GM12878 (cell line): Measurements from ENCODE around the gene NOS1AP. TPM values are rescaled to one million over a fixed set of nuclear protein-coding genes. Genes with fewer than 3 reads are reported as not detected.

Experiments
- ATAC-seq: fragments of 200-7000 bp; cut with Tn5 transposase; 3 replicates; pipeline ENCODE4 v1.9.1; 2020; ENCODE audit warnings: mild to moderate bottlenecking, moderate library complexity
- BruUV-seq: library from RNA; stranded (reverse); fragments of 400-500 nt; replicated peaks from 2 replicates; lab custom pipeline; 2021; lab: Mats Ljungman, UMichigan
- CTCF ChIA-PET: fragments of 300-600 bp; sonication (Branson Sonifier 250); formaldehyde crosslinking; extraction: SDS; loops from one replicate; lab custom pipeline; 2021; ENCODE audit warnings: inconsistent platforms; lab: Yijun Ruan, JAX
- POLR2A ChIA-PET: fragments of 350-600 bp; formaldehyde crosslinking; extraction: SDS; loops from one replicate; lab custom pipeline; 2021; ENCODE audit warnings: inconsistent platforms; lab: Charles Lee
- RAD21 ChIA-PET: fragments of 300-600 bp; sonication (Branson Sonifier 250); formaldehyde crosslinking; loops from one replicate; lab custom pipeline; 2023; ENCODE audit warnings: antibody characterized with exemption; ENCODE audit not compliant: unreplicated experiment; lab: Charles Lee
- SMC1A ChIA-PET: fragments of 300-600 bp; sonication (Branson Sonifier 250); formaldehyde crosslinking; loops from one replicate; lab custom pipeline; 2023; ENCODE audit not compliant: unreplicated experiment, uncharacterized antibody; lab: Charles Lee
- DNase-seq: peaks from one replicate; pipeline ENCODE4 v3.0.0-alpha.2; 2011; ENCODE audit warnings: low read depth, low spot score
- FAIRE-seq: peaks from 3 replicates; lab custom pipeline; 2011; peaks lifted over from hg19 to GRCh38; lab: Jason Lieb, UNC
- H2AFZ ChIP-seq: 2 replicates; pipeline ENCODE4 v1.6.0; 2011; ENCODE audit warnings: low read depth, low read length, control low read depth; ENCODE audit not compliant: control insufficient read depth
- H3K27ac ChIP-seq: 2 replicates; pipeline ENCODE4 v1.5.1; 2011; ENCODE audit warnings: control low read depth; ENCODE audit not compliant: control insufficient read depth, insufficient read depth
- H3K27me3 ChIP-seq, 2 experiments: replicated peaks in 1 of 2; 2 replicates each; pipeline versions ENCODE4 v1.6.0 to v1.6.1; 2011; ENCODE audit warnings: low read length in 1 of 2; ENCODE audit not compliant: control insufficient read depth in 2 of 2, insufficient read depth in 2 of 2
- H3K36me3 ChIP-seq, 2 experiments: 2 replicates each; pipeline ENCODE4 v1.5.1; 2011; ENCODE audit warnings: low read length in 1 of 2; ENCODE audit not compliant: control insufficient read depth in 2 of 2, insufficient read depth in 2 of 2
- H3K4me1 ChIP-seq: 2 replicates; pipeline ENCODE4 v1.6.1; 2011; ENCODE audit warnings: mild to moderate bottlenecking, low read length, moderate library complexity, mixed read lengths; ENCODE audit not compliant: control insufficient read depth, insufficient read depth
- H3K4me2 ChIP-seq: 2 replicates; pipeline ENCODE4 v1.6.0; 2011; ENCODE audit warnings: control low read depth; ENCODE audit not compliant: control insufficient read depth, insufficient read depth
- H3K4me3 ChIP-seq: fragments of 200-600 bp; sonication (generic); 2 replicates; pipeline ENCODE4 v1.5.1; 2016
- H3K79me2 ChIP-seq: 2 replicates; pipeline ENCODE4 v1.6.0; 2011; ENCODE audit warnings: low read length; ENCODE audit not compliant: control insufficient read depth, insufficient read depth
- H3K9ac ChIP-seq: 2 replicates; pipeline ENCODE4 v1.8.0; 2011; ENCODE audit warnings: low read length, control low read depth, mixed read lengths; ENCODE audit not compliant: control insufficient read depth, insufficient read depth
- H3K9me3 ChIP-seq: replicated peaks from 3 replicates; pipeline ENCODE4 v1.5.1; 2011; ENCODE audit warnings: mild to moderate bottlenecking, low read length; ENCODE audit not compliant: control insufficient read depth, insufficient read depth
- H4K20me1 ChIP-seq: 2 replicates; pipeline ENCODE4 v1.6.0; 2011; ENCODE audit not compliant: control insufficient read depth, insufficient read depth
- ASH2L ChIP-seq: fragments of 300-600, 200-600 bp; sonication (generic); IDR thresholded peaks from 2 replicates; pipeline ENCODE4 v1.6.1; 2017; ENCODE audit warnings: low read depth, mild to moderate bottlenecking, borderline replicate concordance
- ATF7 ChIP-seq: fragments of 450-650 bp; IDR thresholded peaks from 2 replicates; pipeline ENCODE4 v1.6.1; 2016; ENCODE audit warnings: low read depth, mild to moderate bottlenecking
- BACH1 ChIP-seq: fragments of 450-650 bp; IDR thresholded peaks from 2 replicates; pipeline ENCODE4 v1.6.1; 2017; ENCODE audit warnings: mild to moderate bottlenecking, borderline replicate concordance
- BCL11A ChIP-seq: IDR thresholded peaks from 2 replicates; pipeline ENCODE4 v1.6.1; 2011; ENCODE audit warnings: low read depth, low read length
- CEBPB ChIP-seq, 2 experiments: fragments of 150-350 bp in 1 of 2; IDR thresholded peaks; 2 replicates each; pipeline ENCODE4 v1.6.1; 2012 to 2014; ENCODE audit warnings: low read depth in 2 of 2, low read length in 2 of 2, borderline replicate concordance in 1 of 2, inconsistent platforms in 1 of 2
- CEBPZ ChIP-seq: fragments of 150-350 bp; IDR thresholded peaks from 2 replicates; pipeline ENCODE4 v1.6.1; 2016; ENCODE audit warnings: low read depth, low read length
- MTA2 ChIP-seq: fragments of 450-650 bp; IDR thresholded peaks from 2 replicates; pipeline ENCODE4 v1.6.1; 2016; ENCODE audit warnings: low read depth, mild to moderate bottlenecking, moderate library complexity
- NR2F1 ChIP-seq: fragments of 450-650 bp; conservative IDR thresholded peaks from 2 replicates; pipeline ENCODE4 v1.6.1; 2017; ENCODE audit warnings: mild to moderate bottlenecking
- PAX5 ChIP-seq: IDR thresholded peaks from 2 replicates; pipeline ENCODE4 v1.6.1; 2011; ENCODE audit warnings: low read depth, low read length, borderline replicate concordance
- PML ChIP-seq: IDR thresholded peaks from 2 replicates; pipeline ENCODE4 v1.6.1; 2012; ENCODE audit warnings: low read length, inconsistent platforms
- POLR2AphosphoS2 ChIP-seq: IDR thresholded peaks from 2 replicates; pipeline ENCODE4 v1.6.1; 2011; ENCODE audit warnings: low read depth, mild to moderate bottlenecking, low read length, improper control_type of control experiment, moderate library complexity
- RAD21 ChIP-seq: IDR thresholded peaks from 2 replicates; pipeline ENCODE4 v1.6.1; 2011; ENCODE audit warnings: mild to moderate bottlenecking, low read depth, low read length, moderate library complexity; ENCODE audit not compliant: insufficient read depth
- RBBP5 ChIP-seq: fragments of 200-600 bp; sonication (generic); conservative IDR thresholded peaks from 2 replicates; pipeline ENCODE4 v1.6.1; 2016
- SMARCA5 ChIP-seq: fragments of 450-650 bp; IDR thresholded peaks from 2 replicates; pipeline ENCODE4 v1.6.1; 2017; ENCODE audit warnings: mild to moderate bottlenecking
- SREBF2 ChIP-seq: IDR thresholded peaks from 2 replicates; pipeline ENCODE4 v1.6.1; 2012; ENCODE audit warnings: mild to moderate bottlenecking, low read length
- STAT3 ChIP-seq: IDR thresholded peaks from 2 replicates; pipeline ENCODE4 v1.6.1; 2011; ENCODE audit warnings: low read depth, low read length, improper control_type of control experiment
- YBX1 ChIP-seq: fragments of 450-650 bp; IDR thresholded peaks from 2 replicates; pipeline ENCODE4 v1.6.1; 2016; ENCODE audit warnings: antibody characterized with exemption
- YY1 ChIP-seq: IDR thresholded peaks from 2 replicates; pipeline ENCODE4 v1.6.1; 2011; ENCODE audit warnings: low read depth, mild to moderate bottlenecking, low read length
- WGBS: methylation state at CpG from one replicate; pipeline ENCODE4 v1.1.6; 2016; ENCODE audit warnings: low lambda C conversion rate; ENCODE audit not compliant: insufficient replicate concordance, insufficient coverage; ENCODE audit errors: missing lambda C conversion rate; 5-methylcytosine and 5-hydroxymethylcytosine counted together
- in situ Hi-C: fragments of 300-500 bp; cut with MboI; formaldehyde crosslinking; loops from 9 replicates; pipeline ENCODE4 v1.14.3; 2018; ENCODE audit warnings: mixed read lengths
- intact Hi-C: fragments of 100-400 bp; cut with micrococcal nuclease; formaldehyde crosslinking; loops from one replicate; pipeline ENCODE4 v1.14.2; 2022; ENCODE audit not compliant: unreplicated experiment
- polyA plus RNA-seq, 11 experiments: library from polyadenylated mRNA; depleted of rRNA in 4 of 11; unstranded in 6 of 11; stranded (reverse) in 5 of 11; fragments of >200 nt; fragmentation: Nextera tagmentation in 4 of 11; fragmentation: Illumina TruSeq in 1 of 11; extraction: Ambion mirVana in 4 of 11; extraction: Trizol in 1 of 11; gene quantifications; 1 replicate in 1 of 11; 2 replicates in 10 of 11; pipeline versions ENCODE4 v1.2.1 to v1.2.3, GENCODE V29; 2011 to 2016; ENCODE audit warnings: inconsistent platforms in 2 of 11, missing spikeins in 2 of 11, low read depth in 1 of 11
- total RNA-seq, 4 experiments: library from RNA; depleted of rRNA in 3 of 4; stranded (reverse); fragments of >200 nt in 3 of 4; fragmentation: Illumina TruSeq in 1 of 4; extraction: Trizol in 1 of 4; gene quantifications; 2 replicates each; pipeline versions ENCODE4 v1.2.1 to v1.2.3, GENCODE V29; 2013 to 2021
- TF ChIP-seq, protein P1 (sequence below): fragments of 450-650 bp; IDR thresholded peaks from 2 replicates; pipeline ENCODE4 v1.6.1; 2018; ENCODE audit warnings: mild to moderate bottlenecking, low read depth, moderate library complexity; ENCODE audit not compliant: partially characterized antibody

NOS1AP gene
- total and polyA plus RNA-seq, 10 of the 15 experiments (the other 5 are each of a cell fraction or from before 2014, with no cell fraction given): 0.03 to 0.15 TPM; not detected in 8

- no peak overlapping the region for H3K4me2 ChIP-seq
- no peak overlapping the region for H3K9ac ChIP-seq
- no TSS peak for BruUV-seq
- no peak for FAIRE-seq
- in situ Hi-C loops (no loop called here), intact Hi-C loops (no loop called here)
- TF ChIP-seq RAD21 (no peak), CEBPB (IDR thresholded peaks at IDR 0.05; ENCODE audit: borderline replicate concordance in 1 of 2, low read depth in 2 of 2, low read length in 2 of 2) (no peak), RBBP5 (no peak), POLR2AphosphoS2 (no peak), MTA2 (no peak), BCL11A (no peak), ASH2L (no peak), BACH1 (no peak), PAX5 (no peak), STAT3 (no peak), SMARCA5 (no peak), CEBPZ (no peak), NR2F1 (no peak), PML (no peak), ATF7 (no peak), YY1 (no peak), SREBF2 (no peak), YBX1 (no peak)
- TF ChIP-seq, protein P1, sequence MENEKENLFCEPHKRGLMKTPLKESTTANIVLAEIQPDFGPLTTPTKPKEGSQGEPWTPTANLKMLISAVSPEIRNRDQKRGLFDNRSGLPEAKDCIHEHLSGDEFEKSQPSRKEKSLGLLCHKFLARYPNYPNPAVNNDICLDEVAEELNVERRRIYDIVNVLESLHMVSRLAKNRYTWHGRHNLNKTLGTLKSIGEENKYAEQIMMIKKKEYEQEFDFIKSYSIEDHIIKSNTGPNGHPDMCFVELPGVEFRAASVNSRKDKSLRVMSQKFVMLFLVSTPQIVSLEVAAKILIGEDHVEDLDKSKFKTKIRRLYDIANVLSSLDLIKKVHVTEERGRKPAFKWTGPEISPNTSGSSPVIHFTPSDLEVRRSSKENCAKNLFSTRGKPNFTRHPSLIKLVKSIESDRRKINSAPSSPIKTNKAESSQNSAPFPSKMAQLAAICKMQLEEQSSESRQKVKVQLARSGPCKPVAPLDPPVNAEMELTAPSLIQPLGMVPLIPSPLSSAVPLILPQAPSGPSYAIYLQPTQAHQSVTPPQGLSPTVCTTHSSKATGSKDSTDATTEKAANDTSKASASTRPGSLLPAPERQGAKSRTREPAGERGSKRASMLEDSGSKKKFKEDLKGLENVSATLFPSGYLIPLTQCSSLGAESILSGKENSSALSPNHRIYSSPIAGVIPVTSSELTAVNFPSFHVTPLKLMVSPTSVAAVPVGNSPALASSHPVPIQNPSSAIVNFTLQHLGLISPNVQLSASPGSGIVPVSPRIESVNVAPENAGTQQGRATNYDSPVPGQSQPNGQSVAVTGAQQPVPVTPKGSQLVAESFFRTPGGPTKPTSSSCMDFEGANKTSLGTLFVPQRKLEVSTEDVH: no peak
- no peaks in the 10 kb centered on the region for H3K4me1 ChIP-seq
- DNase-seq: no peak
- ATAC-seq: no peak
- H3K4me3 ChIP-seq: no peak overlapping the region
- no peaks in the 10 kb centered on the region for H3K9me3 ChIP-seq
- peaks cover 0 to 4% of the 10 kb centered on the region in 2 experiments; a peak in 2 of 4 replicates for H3K27me3 ChIP-seq
- no peaks in the 10 kb centered on the region for H4K20me1 ChIP-seq
- no peak overlapping the region for H2AFZ ChIP-seq
- WGBS: 51% methylated on average over 4 of the region's 4 CpGs
- RAD21 ChIA-PET: no interaction called here
- SMC1A ChIA-PET: no interaction called here
- H3K79me2 ChIP-seq: no peaks in the 10 kb centered on the region
- CTCF ChIA-PET: no interaction called here
- POLR2A ChIA-PET: no interaction called here
- no peak overlapping the region for H3K27ac ChIP-seq
- H3K36me3 ChIP-seq: no peaks in the 10 kb centered on the region
Measured at GRCh38 chr1:162316187-162316586, 246.7 kb downstream of the NOS1AP start.
